ENCODE results near the gene COPS8.

Gene COPS8

GRCh38 chr2:237148624-237149023 is 62.9 kb downstream of the COPS8 start:
- TF ChIP-seq ZNF202 (tag by site-specific recombination; IDR thresholded peaks at IDR 0.05; ENCODE audit: borderline replicate concordance) (no peak), ZNF600 (tag by site-specific recombination; IDR thresholded peaks at IDR 0.05) (no peak), ZNF677 (tag by site-specific recombination; IDR thresholded peaks at IDR 0.05) (no peak), ZNF366 (tag by site-specific recombination; conservative IDR thresholded peaks at IDR 0.05) (no peak), ZNF302 (tag by site-specific recombination; IDR thresholded peaks at IDR 0.05; ENCODE audit: low read depth) (no peak), KLF7 (tag by site-specific recombination; IDR thresholded peaks at IDR 0.05; ENCODE audit: borderline replicate concordance) (no peak), SETDB1 (IDR thresholded peaks at IDR 0.05; ENCODE audit: insufficient read length, low read length) (no peak)
- TF ChIP-seq, protein P1, sequence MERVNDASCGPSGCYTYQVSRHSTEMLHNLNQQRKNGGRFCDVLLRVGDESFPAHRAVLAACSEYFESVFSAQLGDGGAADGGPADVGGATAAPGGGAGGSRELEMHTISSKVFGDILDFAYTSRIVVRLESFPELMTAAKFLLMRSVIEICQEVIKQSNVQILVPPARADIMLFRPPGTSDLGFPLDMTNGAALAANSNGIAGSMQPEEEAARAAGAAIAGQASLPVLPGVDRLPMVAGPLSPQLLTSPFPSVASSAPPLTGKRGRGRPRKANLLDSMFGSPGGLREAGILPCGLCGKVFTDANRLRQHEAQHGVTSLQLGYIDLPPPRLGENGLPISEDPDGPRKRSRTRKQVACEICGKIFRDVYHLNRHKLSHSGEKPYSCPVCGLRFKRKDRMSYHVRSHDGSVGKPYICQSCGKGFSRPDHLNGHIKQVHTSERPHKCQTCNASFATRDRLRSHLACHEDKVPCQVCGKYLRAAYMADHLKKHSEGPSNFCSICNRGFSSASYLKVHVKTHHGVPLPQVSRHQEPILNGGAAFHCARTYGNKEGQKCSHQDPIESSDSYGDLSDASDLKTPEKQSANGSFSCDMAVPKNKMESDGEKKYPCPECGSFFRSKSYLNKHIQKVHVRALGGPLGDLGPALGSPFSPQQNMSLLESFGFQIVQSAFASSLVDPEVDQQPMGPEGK (tag by site-specific recombination; IDR thresholded peaks at IDR 0.05): no peak
- ChIA-PET POLR2A (no interaction called here), CTCF (interaction anchor here (0.6 to 1.2 kb wide), 5 partner anchors 16 to 364 kb away, joined by 3 to 5 read pairs (median 4); no protein-coding TSS in a partner anchor)
- Histone ChIP-seq H3K9me3 (ENCODE audit: control insufficient read depth, insufficient read depth, low read depth, low read length) (no peaks in the 10 kb centered on the region; the same call in 1 of the 2 replicates), H3K36me3 (ENCODE audit: control insufficient read depth in 2 of 2, insufficient read depth in 1 of 2, low read length in 2 of 2) (no peaks in the 10 kb centered on the region), H3K27ac (ENCODE audit: extremely low read depth, low read depth, low read length) (no peak overlapping the region), H3K4me1 (ENCODE audit: control insufficient read depth, insufficient read depth, low read length) (no peaks in the 10 kb centered on the region), H3K4me3 (ENCODE audit: low read depth, low read length) (no peak overlapping the region)

DNA sequence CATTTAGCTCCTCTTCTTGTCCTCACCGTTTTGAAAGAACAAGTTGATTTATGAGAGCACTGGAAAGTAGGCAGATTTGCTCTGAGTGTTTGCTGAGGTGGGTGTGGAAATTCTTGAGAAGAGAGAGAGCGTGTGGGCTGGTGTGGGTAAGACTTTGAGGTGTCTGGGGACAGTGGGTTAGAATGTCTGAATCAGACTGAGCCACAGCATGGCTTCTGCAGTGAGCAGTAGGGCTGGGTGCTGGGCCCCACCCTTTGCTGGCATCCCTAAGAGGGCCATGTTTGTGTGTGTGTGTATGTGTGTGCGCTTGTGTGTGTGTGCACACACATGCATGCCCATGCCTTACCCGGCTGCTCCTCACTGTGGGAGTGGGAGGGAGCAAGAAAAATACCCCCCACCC is 63.7 kb downstream of the COPS8 start:
- Histone ChIP-seq H3K9me3 (ENCODE audit: control insufficient read depth, insufficient read depth, low read depth, low read length) (no peaks in the 10 kb centered on the region; the same call in 1 of the 2 replicates), H3K36me3 (ENCODE audit: control insufficient read depth in 2 of 2, insufficient read depth in 1 of 2, low read length in 2 of 2) (no peaks in the 10 kb centered on the region), H3K4me3 (ENCODE audit: low read depth, low read length) (no peak overlapping the region), H3K27ac (ENCODE audit: extremely low read depth, low read depth, low read length) (no peak overlapping the region), H3K4me1 (ENCODE audit: control insufficient read depth, insufficient read depth, low read length) (no peaks in the 10 kb centered on the region)
- ChIA-PET POLR2A (no interaction called here), CTCF (interaction anchor here (0.6 to 1.2 kb wide), 3 partner anchors 15 to 364 kb away, joined by 3 to 5 read pairs (median 3); no protein-coding TSS in a partner anchor)
- TF ChIP-seq ZFHX2 (tag by site-specific recombination; conservative IDR thresholded peaks at IDR 0.05) (peak; percentile 68), ZNF132 (tag by site-specific recombination; IDR thresholded peaks at IDR 0.05; ENCODE audit: borderline replicate concordance) (no peak), EGR2 (tag by site-specific recombination; IDR thresholded peaks at IDR 0.05; ENCODE audit: low read depth) (peak; percentile 87), ZNF629 (tag by site-specific recombination; IDR thresholded peaks at IDR 0.05) (no peak)
